CD4-positive, alpha-beta T cell treated with Interleukin-4 for 1 hour (primary cell): ENCODE results near the gene ENTPD8.
"Not testable (repeated sequence)": the region's sequence is repeated elsewhere in the genome, so short reads cannot be mapped to it uniquely, and the experiment has no call there.

Experiments
- DNase-seq, 2 donors: peaks; one replicate each; pipeline ENCODE4 v3.0.0-alpha.2; 2020 to 2022

Gene ENTPD8

GRCh38 chr9:137457406-137458193 is 16.4 kb upstream of the ENTPD8 start:
- DNase-seq: no peak

- no peak for DNase-seq
These were observed 15.8 kb upstream of the ENTPD8 start for GRCh38 chr9:137456864-137457405.

- DNase-seq: no peak
These were observed 15.1 kb upstream of the ENTPD8 start for GRCh38 chr9:137456061-137456863.

GRCh38 chr9:137455359-137455991 is 14.3 kb upstream of the ENTPD8 start:
- DNase-seq: no peak

- no peak for DNase-seq
These were observed 13.6 kb upstream of the ENTPD8 start for GRCh38 chr9:137454597-137455358.

- peak in 1 of 2 donors; percentile 61 for DNase-seq
These were observed 13.0 kb upstream of the ENTPD8 start for GRCh38 chr9:137454145-137454596.

- DNase-seq: peak; percentile 65 to 80
These were observed 12.5 kb upstream of the ENTPD8 start for GRCh38 chr9:137453643-137454081.

GRCh38 chr9:137452761-137453642 is 11.8 kb upstream of the ENTPD8 start:
- no peak for DNase-seq

GRCh38 chr9:137452006-137452760 is 11.0 kb upstream of the ENTPD8 start:
- no peak for DNase-seq

GRCh38 chr9:137451264-137452005 is 10.3 kb upstream of the ENTPD8 start:
- not testable (repeated sequence) for DNase-seq

GRCh38 chr9:137450539-137451222 is 9.5 kb upstream of the ENTPD8 start:
- peak; percentile 65 to 82 for DNase-seq

GRCh38 chr9:137449931-137450538 is 8.9 kb upstream of the ENTPD8 start:
- DNase-seq: peak in 1 of 2 donors; percentile 61

GRCh38 chr9:137449081-137449844 is 8.1 kb upstream of the ENTPD8 start:
- DNase-seq: no peak

GRCh38 chr9:137448602-137448962 is 7.4 kb upstream of the ENTPD8 start:
- DNase-seq: no peak

- DNase-seq: no peak
These were observed 6.8 kb upstream of the ENTPD8 start for GRCh38 chr9:137447722-137448601.

GRCh38 chr9:137446851-137447471 is 5.8 kb upstream of the ENTPD8 start:
- DNase-seq: peak in 1 of 2 donors; percentile 42
